H9 (cell line): ENCODE data around the gene TIRAP. TPM values are rescaled to one million over a fixed set of nuclear protein-coding genes. Genes with fewer than 3 reads are reported as not detected.

Experiments
- DNase-seq: peaks from one replicate; pipeline ENCODE4 v3.0.0-alpha.2; 2017
- H2AFZ ChIP-seq: one replicate; pipeline ENCODE4 v1.6.1; 2013; ENCODE audit warnings: mild to moderate bottlenecking, low read length, control low read depth, moderate library complexity
- H2AK5ac ChIP-seq: 2 replicates; pipeline ENCODE4 v1.6.1; 2013; ENCODE audit warnings: low read length, control low read depth, mixed read lengths; ENCODE audit not compliant: insufficient read length
- H2BK120ac ChIP-seq: one replicate; pipeline ENCODE4 v1.6.1; 2013; ENCODE audit warnings: low read depth, mild to moderate bottlenecking, low read length, control low read depth, inconsistent platforms; ENCODE audit not compliant: poor library complexity, severe bottlenecking
- H2BK12ac ChIP-seq: 2 replicates; pipeline ENCODE4 v1.6.1; 2013; ENCODE audit warnings: low read length, control low read depth, mixed read lengths, low read depth; ENCODE audit not compliant: insufficient read length
- H2BK15ac ChIP-seq: 2 replicates; pipeline ENCODE4 v1.6.1; 2013; ENCODE audit warnings: low read depth, low read length, control low read depth
- H2BK20ac ChIP-seq: one replicate; pipeline ENCODE4 v1.6.1; 2013; ENCODE audit warnings: low read depth, mild to moderate bottlenecking, low read length, control low read depth, inconsistent platforms; ENCODE audit not compliant: poor library complexity, severe bottlenecking
- H2BK5ac ChIP-seq: 2 replicates; pipeline ENCODE4 v1.6.1; 2013; ENCODE audit warnings: low read length, control low read depth, mixed read lengths; ENCODE audit not compliant: insufficient read length
- H3K14ac ChIP-seq: 2 replicates; pipeline ENCODE4 v1.6.1; 2013; ENCODE audit warnings: low read length, control low read depth; ENCODE audit not compliant: insufficient read depth
- H3K18ac ChIP-seq: 2 replicates; pipeline ENCODE4 v1.6.1; 2013; ENCODE audit warnings: low read depth, mild to moderate bottlenecking, mixed read lengths, low read length, control low read depth; ENCODE audit not compliant: insufficient read length
- H3K23ac ChIP-seq: 2 replicates; pipeline ENCODE4 v1.6.1; 2013; ENCODE audit warnings: low read length, control low read depth, mixed read lengths, low read depth; ENCODE audit not compliant: insufficient read length
- H3K23me2 ChIP-seq: 2 replicates; pipeline ENCODE4 v1.6.1; 2013; ENCODE audit warnings: low read depth, mild to moderate bottlenecking, mixed read lengths, low read length, control low read depth; ENCODE audit not compliant: insufficient read length, poor library complexity, severe bottlenecking
- H3K27ac ChIP-seq: 2 replicates; pipeline ENCODE4 v1.5.1; 2013; ENCODE audit warnings: low read length, control low read depth, mixed read lengths, low read depth; ENCODE audit not compliant: insufficient read length
- H3K27me3 ChIP-seq: 2 replicates; pipeline ENCODE4 v1.6.1; 2013; ENCODE audit warnings: low read length, control low read depth, inconsistent platforms; ENCODE audit not compliant: insufficient read depth
- H3K4ac ChIP-seq: 2 replicates; pipeline ENCODE4 v1.6.1; 2013; ENCODE audit warnings: low read depth, mild to moderate bottlenecking, control low read depth, inconsistent platforms, low read length, moderate library complexity
- H3K4me1 ChIP-seq: 2 replicates; pipeline ENCODE4 v1.6.1; 2013; ENCODE audit warnings: low read length, control low read depth, inconsistent platforms; ENCODE audit not compliant: insufficient read depth
- H3K4me2 ChIP-seq: 2 replicates; pipeline ENCODE4 v1.6.1; 2013; ENCODE audit warnings: low read length, control low read depth, mixed read lengths; ENCODE audit not compliant: insufficient read length, insufficient read depth
- H3K56ac ChIP-seq: 2 replicates; pipeline ENCODE4 v1.6.1; 2013; ENCODE audit warnings: low read depth, mild to moderate bottlenecking, mixed read lengths, low read length, control low read depth; ENCODE audit not compliant: insufficient read length
- H3K79me1 ChIP-seq: 2 replicates; pipeline ENCODE4 v1.6.1; 2013; ENCODE audit warnings: low read depth, mild to moderate bottlenecking, moderate library complexity, low read length, control low read depth, inconsistent platforms; ENCODE audit not compliant: insufficient read depth, poor library complexity, severe bottlenecking
- H3K79me2 ChIP-seq: 2 replicates; pipeline ENCODE4 v1.6.1; 2013; ENCODE audit warnings: low read length, control low read depth, inconsistent platforms; ENCODE audit not compliant: insufficient read depth
- H3K9ac ChIP-seq: 2 replicates; pipeline ENCODE4 v1.6.1; 2013; ENCODE audit warnings: low read length, control low read depth, mixed read lengths; ENCODE audit not compliant: insufficient read length; ENCODE audit errors: extremely low read depth
- H3K9me3 ChIP-seq: one replicate; pipeline ENCODE4 v1.6.1; 2013; ENCODE audit warnings: low read depth, low read length, inconsistent platforms; ENCODE audit not compliant: control insufficient read depth
- H3T11ph ChIP-seq: one replicate; pipeline ENCODE4 v1.6.1; 2013; ENCODE audit warnings: mild to moderate bottlenecking, low read length, control low read depth, inconsistent platforms
- H4K20me1 ChIP-seq: one replicate; pipeline ENCODE4 v1.6.1; 2013; ENCODE audit not compliant: control insufficient read depth, insufficient read length, insufficient read depth
- H4K5ac ChIP-seq: 2 replicates; pipeline ENCODE4 v1.6.1; 2013; ENCODE audit warnings: low read depth, mild to moderate bottlenecking, mixed read lengths, low read length, control low read depth; ENCODE audit not compliant: insufficient read length
- H4K8ac ChIP-seq: replicated peaks from 2 replicates; pipeline ENCODE4 v1.6.1; 2013; ENCODE audit warnings: low read length, control low read depth, mixed read lengths, low read depth; ENCODE audit not compliant: insufficient read length
- H4K91ac ChIP-seq: 2 replicates; pipeline ENCODE4 v1.6.1; 2013; ENCODE audit warnings: low read depth, mild to moderate bottlenecking, moderate library complexity, mixed read lengths, low read length, control low read depth; ENCODE audit not compliant: insufficient read length
- H3K27ac Mint-ChIP-seq, 3 experiments: 2 replicates in 2 of 3; 3 replicates in 1 of 3; pipeline ENCODE4 v1.8.0; 2020 to 2021; ENCODE audit warnings: mixed read lengths in 3 of 3, mild to moderate bottlenecking in 1 of 3, moderate library complexity in 1 of 3
- H3K27me3 Mint-ChIP-seq: 2 replicates; pipeline ENCODE4 v1.8.0; 2021; ENCODE audit warnings: low read depth, mild to moderate bottlenecking, moderate library complexity, mixed read lengths
- H3K36me3 Mint-ChIP-seq, 3 experiments: 2 replicates in 2 of 3; 3 replicates in 1 of 3; pipeline ENCODE4 v1.8.0; 2020 to 2021; ENCODE audit warnings: low read depth in 3 of 3, mixed read lengths in 3 of 3; ENCODE audit not compliant: insufficient read depth in 1 of 3
- H3K4me1 Mint-ChIP-seq, 2 experiments: 2 replicates each; pipeline ENCODE4 v1.8.0; 2020; ENCODE audit warnings: mixed read lengths in 2 of 2
- H3K4me3 Mint-ChIP-seq, 2 experiments: 2 replicates in 1 of 2; 3 replicates in 1 of 2; pipeline ENCODE4 v1.8.0; 2020 to 2021; ENCODE audit warnings: mild to moderate bottlenecking in 2 of 2, mixed read lengths in 2 of 2, moderate library complexity in 1 of 2
- H3K9me3 Mint-ChIP-seq, 2 experiments: 2 replicates in 1 of 2; 3 replicates in 1 of 2; pipeline ENCODE4 v1.8.0; 2020; ENCODE audit warnings: mild to moderate bottlenecking in 2 of 2, mixed read lengths in 2 of 2, moderate library complexity in 1 of 2
- WGBS: extraction: QIAGEN DNeasy Blood & Tissue Kit; methylation state at CpG from one replicate; pipeline ENCODE4 v1.1.7; 2013; ENCODE audit warnings: missing lambda C conversion rate, low lambda C conversion rate, mixed read lengths; ENCODE audit not compliant: insufficient read length; ENCODE audit errors: extremely low coverage; 5-methylcytosine and 5-hydroxymethylcytosine counted together
- total RNA-seq: library from RNA; stranded (reverse); gene quantifications from 2 replicates; pipeline ENCODE4 v1.2.1, GENCODE V29; 2021
- TF ChIP-seq, protein P1 (sequence below): fragments of 200-600 bp; sonication (generic); conservative IDR thresholded peaks from 3 replicates; pipeline ENCODE4 v1.8.0; 2021; ENCODE audit warnings: antibody characterized with exemption, mild to moderate bottlenecking

TIRAP gene
- total RNA-seq, 1 experiment from 2014 or later = 7.0 TPM

DNA sequence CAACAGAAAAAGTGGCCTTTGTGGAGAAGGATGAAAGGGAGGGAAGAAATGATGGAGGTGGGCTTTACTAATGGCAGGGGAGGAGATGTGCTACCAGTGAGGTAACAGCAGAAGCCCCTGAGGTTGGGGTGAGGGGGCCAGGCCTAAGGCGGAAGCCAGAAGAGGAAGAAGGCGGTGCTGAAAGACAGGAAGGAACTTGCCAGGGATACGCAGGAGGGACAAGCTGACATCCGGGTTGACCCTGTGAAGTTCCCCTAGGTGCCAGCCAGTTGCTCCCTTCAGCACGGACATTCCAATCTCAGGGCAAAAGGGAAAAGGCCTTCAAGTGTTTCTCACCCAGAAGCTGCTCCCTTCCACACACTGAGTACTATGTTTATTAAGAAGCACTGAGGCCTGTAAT is 2.3 kb upstream of the TIRAP start:
- Histone ChIP-seq H3K27ac (no peak overlapping the region), H2AK5ac (no peak overlapping the region), H3K9me3 (no peaks in the 10 kb centered on the region), H3K14ac (no peak overlapping the region), H2BK120ac (no peak overlapping the region), H2BK20ac (no peak overlapping the region), H3K27me3 (peaks cover 2% of the 10 kb centered on the region; the same call in 1 of the 2 replicates), H3K4ac (no peak overlapping the region), H3K56ac (no peak overlapping the region), H3K79me2 (no peaks in the 10 kb centered on the region), H2BK5ac (no peak overlapping the region), H4K5ac (no peak overlapping the region), H4K91ac (no peak overlapping the region), H3K4me1 (peaks cover 4% of the 10 kb centered on the region; the same call in 1 of the 2 replicates), H4K20me1 (no peaks in the 10 kb centered on the region), H3K18ac (no peak overlapping the region), H3K23me2 (peaks cover 13% of the 10 kb centered on the region), H3K79me1 (no peaks in the 10 kb centered on the region), H2AFZ (no peak overlapping the region), H2BK12ac (no peak overlapping the region), H3K9ac (no peak overlapping the region), H3K4me2 (no peak overlapping the region), H2BK15ac (no peak overlapping the region), H3T11ph (no peak overlapping the region), H4K8ac (no peak overlapping the region), H3K23ac (no peak overlapping the region)
- no CpG with 5 or more reads among the region's 5 CpGs for WGBS
- no peak overlapping the region; a peak in 1 of 5 replicates for H3K4me3 Mint-ChIP-seq
- TF ChIP-seq, protein P1, sequence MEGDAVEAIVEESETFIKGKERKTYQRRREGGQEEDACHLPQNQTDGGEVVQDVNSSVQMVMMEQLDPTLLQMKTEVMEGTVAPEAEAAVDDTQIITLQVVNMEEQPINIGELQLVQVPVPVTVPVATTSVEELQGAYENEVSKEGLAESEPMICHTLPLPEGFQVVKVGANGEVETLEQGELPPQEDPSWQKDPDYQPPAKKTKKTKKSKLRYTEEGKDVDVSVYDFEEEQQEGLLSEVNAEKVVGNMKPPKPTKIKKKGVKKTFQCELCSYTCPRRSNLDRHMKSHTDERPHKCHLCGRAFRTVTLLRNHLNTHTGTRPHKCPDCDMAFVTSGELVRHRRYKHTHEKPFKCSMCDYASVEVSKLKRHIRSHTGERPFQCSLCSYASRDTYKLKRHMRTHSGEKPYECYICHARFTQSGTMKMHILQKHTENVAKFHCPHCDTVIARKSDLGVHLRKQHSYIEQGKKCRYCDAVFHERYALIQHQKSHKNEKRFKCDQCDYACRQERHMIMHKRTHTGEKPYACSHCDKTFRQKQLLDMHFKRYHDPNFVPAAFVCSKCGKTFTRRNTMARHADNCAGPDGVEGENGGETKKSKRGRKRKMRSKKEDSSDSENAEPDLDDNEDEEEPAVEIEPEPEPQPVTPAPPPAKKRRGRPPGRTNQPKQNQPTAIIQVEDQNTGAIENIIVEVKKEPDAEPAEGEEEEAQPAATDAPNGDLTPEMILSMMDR = no peak
- H3K27me3 Mint-ChIP-seq = peaks cover 14% of the 10 kb centered on the region
- peaks cover 14 to 16% of the 10 kb centered on the region in 2 experiments for H3K4me1 Mint-ChIP-seq
- H3K36me3 Mint-ChIP-seq = peaks cover 8 to 32% (median 19%) of the 10 kb centered on the region in 3 experiments
- H3K9me3 Mint-ChIP-seq = no peaks in the 10 kb centered on the region; a peak in 1 of 5 replicates
- H3K27ac Mint-ChIP-seq = no peak overlapping the region
- no peak for DNase-seq
